Measurements from ENCODE around the gene GIPC2.

The GIPC2 gene

DNA sequence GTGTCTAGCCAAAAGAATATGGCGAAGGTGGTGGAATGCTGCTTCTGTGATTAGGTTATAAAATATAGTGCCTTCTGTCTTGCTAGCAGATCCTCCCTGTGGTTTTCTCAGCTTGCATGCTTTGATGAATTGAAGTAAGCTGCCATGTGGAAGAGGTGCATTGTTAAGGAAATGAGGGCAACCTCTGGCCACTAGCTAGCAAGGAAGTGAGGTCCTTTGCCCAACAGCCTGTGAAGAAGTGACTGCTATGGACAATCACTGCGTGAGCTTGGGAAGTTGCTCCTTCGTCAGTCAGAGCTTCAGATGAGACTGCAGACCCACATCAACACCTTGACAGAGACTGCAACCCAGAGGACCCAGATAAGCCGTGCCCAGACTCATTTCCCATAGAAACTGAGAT is 109.4 kb downstream of the GIPC2 start:
- Histone ChIP-seq H3K36me3 (ENCODE audit: control insufficient read depth, low read length) (no peaks in the 10 kb centered on the region), H3K4me1 (ENCODE audit: control insufficient read depth, low read length) (no peaks in the 10 kb centered on the region), H3F3A (ENCODE audit: control insufficient read depth, insufficient read depth) (no peaks in the 10 kb centered on the region), H3K79me2 (ENCODE audit: control insufficient read depth, low read length) (no peaks in the 10 kb centered on the region), H3K4me3 (ENCODE audit: low read length) (no peak overlapping the region), H3K9me3 (ENCODE audit: control insufficient read depth, insufficient read depth, low read length) (no peaks in the 10 kb centered on the region), H3K27me3 (ENCODE audit: control insufficient read depth, low read length) (peaks cover 7% of the 10 kb centered on the region), H3K27ac (ENCODE audit: low read depth, low read length) (no peak overlapping the region), H3K9me2 (replicated peaks; ENCODE audit: control insufficient read depth, low read length) (no peaks in the 10 kb centered on the region), H4K20me1 (ENCODE audit: control insufficient read depth, insufficient read depth, low read depth, low read length) (no peaks in the 10 kb centered on the region), H3K4me2 (ENCODE audit: low read length) (no peak overlapping the region)
- TF ChIP-seq, protein P1, sequence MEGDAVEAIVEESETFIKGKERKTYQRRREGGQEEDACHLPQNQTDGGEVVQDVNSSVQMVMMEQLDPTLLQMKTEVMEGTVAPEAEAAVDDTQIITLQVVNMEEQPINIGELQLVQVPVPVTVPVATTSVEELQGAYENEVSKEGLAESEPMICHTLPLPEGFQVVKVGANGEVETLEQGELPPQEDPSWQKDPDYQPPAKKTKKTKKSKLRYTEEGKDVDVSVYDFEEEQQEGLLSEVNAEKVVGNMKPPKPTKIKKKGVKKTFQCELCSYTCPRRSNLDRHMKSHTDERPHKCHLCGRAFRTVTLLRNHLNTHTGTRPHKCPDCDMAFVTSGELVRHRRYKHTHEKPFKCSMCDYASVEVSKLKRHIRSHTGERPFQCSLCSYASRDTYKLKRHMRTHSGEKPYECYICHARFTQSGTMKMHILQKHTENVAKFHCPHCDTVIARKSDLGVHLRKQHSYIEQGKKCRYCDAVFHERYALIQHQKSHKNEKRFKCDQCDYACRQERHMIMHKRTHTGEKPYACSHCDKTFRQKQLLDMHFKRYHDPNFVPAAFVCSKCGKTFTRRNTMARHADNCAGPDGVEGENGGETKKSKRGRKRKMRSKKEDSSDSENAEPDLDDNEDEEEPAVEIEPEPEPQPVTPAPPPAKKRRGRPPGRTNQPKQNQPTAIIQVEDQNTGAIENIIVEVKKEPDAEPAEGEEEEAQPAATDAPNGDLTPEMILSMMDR (IDR thresholded peaks at IDR 0.05; ENCODE audit: low read depth, low read length, poor library complexity, severe bottlenecking) = no peak
- TF ChIP-seq EZH2phosphoT487 (IDR thresholded peaks at IDR 0.05; ENCODE audit: borderline replicate concordance, low read length) = no peak

GRCh38 chr1:78156805-78157521 is 111.2 kb downstream of the GIPC2 start:
- Histone ChIP-seq H3F3A (ENCODE audit: control insufficient read depth, insufficient read depth) (no peaks in the 10 kb centered on the region), H3K27ac (ENCODE audit: low read depth, low read length) (no peak overlapping the region), H3K27me3 (ENCODE audit: control insufficient read depth, low read length) (peaks cover 7% of the 10 kb centered on the region), H3K79me2 (ENCODE audit: control insufficient read depth, low read length) (no peaks in the 10 kb centered on the region), H4K20me1 (ENCODE audit: control insufficient read depth, insufficient read depth, low read depth, low read length) (no peaks in the 10 kb centered on the region), H3K9me2 (replicated peaks; ENCODE audit: control insufficient read depth, low read length) (no peaks in the 10 kb centered on the region), H3K9me3 (ENCODE audit: control insufficient read depth, insufficient read depth, low read length) (no peaks in the 10 kb centered on the region), H3K36me3 (ENCODE audit: control insufficient read depth, low read length) (no peaks in the 10 kb centered on the region), H3K4me1 (ENCODE audit: control insufficient read depth, low read length) (no peaks in the 10 kb centered on the region), H3K4me2 (ENCODE audit: low read length) (no peak overlapping the region), H3K4me3 (ENCODE audit: low read length) (no peak overlapping the region)
- no peak for TF ChIP-seq EZH2phosphoT487 (IDR thresholded peaks at IDR 0.05; ENCODE audit: borderline replicate concordance, low read length)
- TF ChIP-seq, protein P1 (IDR thresholded peaks at IDR 0.05; ENCODE audit: low read depth, low read length, poor library complexity, severe bottlenecking) = no peak

- H3F3A ChIP-seq (ENCODE audit: control insufficient read depth, insufficient read depth) = no peaks in the 10 kb centered on the region
- H3K4me1 ChIP-seq (ENCODE audit: control insufficient read depth, low read length) = no peaks in the 10 kb centered on the region
- no peak overlapping the region for H3K27ac ChIP-seq (ENCODE audit: low read depth, low read length)
- H3K4me2 ChIP-seq (ENCODE audit: low read length) = no peak overlapping the region
- no peaks in the 10 kb centered on the region for H3K9me2 ChIP-seq (replicated peaks; ENCODE audit: control insufficient read depth, low read length)
- no peaks in the 10 kb centered on the region for H3K27me3 ChIP-seq (ENCODE audit: control insufficient read depth, low read length)
- H3K9me3 ChIP-seq (ENCODE audit: control insufficient read depth, insufficient read depth, low read length) = no peaks in the 10 kb centered on the region
- no peaks in the 10 kb centered on the region for H3K36me3 ChIP-seq (ENCODE audit: control insufficient read depth, low read length)
- H3K4me3 ChIP-seq (ENCODE audit: low read length) = no peak overlapping the region
- no peaks in the 10 kb centered on the region for H3K79me2 ChIP-seq (ENCODE audit: control insufficient read depth, low read length)
- no peak for TF ChIP-seq EZH2phosphoT487 (IDR thresholded peaks at IDR 0.05; ENCODE audit: borderline replicate concordance, low read length)
- TF ChIP-seq, protein P1 (IDR thresholded peaks at IDR 0.05; ENCODE audit: low read depth, low read length, poor library complexity, severe bottlenecking) = no peak
- H4K20me1 ChIP-seq (ENCODE audit: control insufficient read depth, insufficient read depth, low read depth, low read length) = no peaks in the 10 kb centered on the region
These were observed 120.0 kb downstream of the GIPC2 start for GRCh38 chr1:78165816-78166215.
